HG03439 (cell line): ENCODE results near the gene MLPH.

Experiments used
- ATAC-seq: cut with Tn5 transposase; IDR thresholded peaks from one replicate; pipeline ENCODE4 v1.9.1; 2021; ENCODE audit warnings: mild to moderate bottlenecking, moderate library complexity; ENCODE audit not compliant: unreplicated experiment

Gene MLPH, protein sequence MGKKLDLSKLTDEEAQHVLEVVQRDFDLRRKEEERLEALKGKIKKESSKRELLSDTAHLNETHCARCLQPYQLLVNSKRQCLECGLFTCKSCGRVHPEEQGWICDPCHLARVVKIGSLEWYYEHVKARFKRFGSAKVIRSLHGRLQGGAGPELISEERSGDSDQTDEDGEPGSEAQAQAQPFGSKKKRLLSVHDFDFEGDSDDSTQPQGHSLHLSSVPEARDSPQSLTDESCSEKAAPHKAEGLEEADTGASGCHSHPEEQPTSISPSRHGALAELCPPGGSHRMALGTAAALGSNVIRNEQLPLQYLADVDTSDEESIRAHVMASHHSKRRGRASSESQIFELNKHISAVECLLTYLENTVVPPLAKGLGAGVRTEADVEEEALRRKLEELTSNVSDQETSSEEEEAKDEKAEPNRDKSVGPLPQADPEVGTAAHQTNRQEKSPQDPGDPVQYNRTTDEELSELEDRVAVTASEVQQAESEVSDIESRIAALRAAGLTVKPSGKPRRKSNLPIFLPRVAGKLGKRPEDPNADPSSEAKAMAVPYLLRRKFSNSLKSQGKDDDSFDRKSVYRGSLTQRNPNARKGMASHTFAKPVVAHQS

DNA sequence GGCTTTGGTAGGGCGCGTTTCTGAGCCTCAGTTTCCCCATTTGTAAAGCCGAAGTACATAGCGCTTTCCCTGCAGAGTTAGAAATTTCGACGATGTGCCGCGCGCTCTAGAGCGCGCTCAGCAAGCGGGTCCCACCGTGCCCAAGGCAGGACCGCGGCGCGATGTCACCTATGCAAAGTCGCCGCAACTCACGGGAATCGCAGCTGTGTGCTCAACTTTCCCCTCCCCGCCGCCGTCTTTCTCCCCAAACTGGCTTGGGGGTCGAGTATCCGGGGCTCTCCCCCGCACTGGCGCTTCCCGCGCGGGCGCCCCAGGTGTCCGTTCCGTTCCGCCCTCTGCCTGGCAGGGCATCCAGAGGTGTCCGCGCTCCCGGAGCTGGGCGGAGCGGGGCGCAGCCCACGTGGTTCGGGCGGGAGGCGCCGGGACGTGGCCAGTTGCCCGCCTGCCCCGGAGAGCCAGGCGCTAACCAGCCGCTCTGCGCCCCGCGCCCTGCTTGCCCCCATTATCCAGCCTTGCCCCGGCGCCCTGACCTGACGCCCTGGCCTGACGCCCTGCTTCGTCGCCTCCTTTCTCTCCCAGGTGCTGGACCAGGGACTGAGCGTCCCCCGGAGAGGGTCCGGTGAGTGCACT is at the start of gene MLPH:
Gene MLPH (plus strand): TSS at position 433 of the 630 bp plus-strand sequence. CDS start 6,176 bp downstream, outside the sequence.
- no peak for ATAC-seq

DNA sequence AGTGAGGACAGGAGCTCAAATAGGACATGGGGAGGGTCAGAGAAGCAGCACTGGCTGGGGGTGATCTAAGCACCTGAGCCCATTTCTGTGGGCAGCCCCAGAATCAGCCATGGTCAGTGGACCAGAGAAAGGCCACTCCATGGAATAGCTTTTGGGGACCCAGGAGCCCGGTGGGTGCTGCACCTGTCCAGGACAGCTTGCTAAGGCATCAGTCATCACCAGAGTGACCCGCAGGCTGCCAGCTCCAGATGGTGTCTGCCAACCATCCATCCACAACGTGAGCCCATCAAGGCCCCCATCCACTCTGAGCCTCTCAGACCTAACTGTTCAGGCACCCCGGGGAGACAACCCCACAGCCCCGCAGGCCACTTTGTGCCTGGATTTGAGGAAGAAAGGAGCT is 49.5 kb upstream of the MLPH start:
- ATAC-seq, result no peak

DNA sequence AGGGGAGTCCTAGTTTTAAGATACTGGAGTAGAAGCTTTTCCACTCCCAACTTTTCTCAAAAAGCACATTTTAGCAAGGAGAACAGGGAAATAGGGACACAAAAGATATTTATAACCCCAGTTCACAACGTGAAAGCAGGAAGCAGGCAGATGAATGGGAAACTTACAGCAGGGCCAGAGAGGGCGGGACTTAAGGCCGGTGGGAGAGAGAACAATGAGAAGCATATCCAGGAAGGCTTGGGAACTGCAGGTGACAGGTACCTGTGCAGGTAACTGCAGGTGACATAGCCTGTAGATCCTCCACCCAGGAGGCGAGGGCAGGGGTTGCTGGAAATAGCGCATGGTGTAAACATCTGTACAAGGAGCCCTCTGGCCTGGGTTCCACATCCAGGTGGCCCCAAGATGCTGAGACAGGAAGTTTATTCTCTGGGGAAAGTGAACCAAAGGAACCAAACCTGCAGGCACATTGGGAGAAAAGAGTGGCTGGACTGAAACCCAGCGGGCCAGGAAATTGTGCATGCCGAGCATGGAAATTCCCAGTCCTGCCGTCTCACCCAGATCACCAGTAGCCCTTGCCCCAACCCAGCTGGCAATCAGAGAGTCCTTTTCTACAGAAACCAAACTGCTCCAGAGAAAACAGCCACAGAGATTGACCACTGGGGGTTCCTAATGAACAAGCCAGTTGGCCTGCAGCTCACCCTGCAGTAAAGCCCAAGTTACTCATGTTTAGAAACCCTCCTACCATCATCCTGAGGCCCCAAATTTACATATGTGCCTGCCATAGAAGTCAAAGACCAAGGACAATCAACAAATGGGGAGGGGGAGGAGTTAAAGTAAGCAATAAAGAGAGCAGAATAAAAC is 48.7 kb upstream of the MLPH start:
- no peak for ATAC-seq

DNA sequence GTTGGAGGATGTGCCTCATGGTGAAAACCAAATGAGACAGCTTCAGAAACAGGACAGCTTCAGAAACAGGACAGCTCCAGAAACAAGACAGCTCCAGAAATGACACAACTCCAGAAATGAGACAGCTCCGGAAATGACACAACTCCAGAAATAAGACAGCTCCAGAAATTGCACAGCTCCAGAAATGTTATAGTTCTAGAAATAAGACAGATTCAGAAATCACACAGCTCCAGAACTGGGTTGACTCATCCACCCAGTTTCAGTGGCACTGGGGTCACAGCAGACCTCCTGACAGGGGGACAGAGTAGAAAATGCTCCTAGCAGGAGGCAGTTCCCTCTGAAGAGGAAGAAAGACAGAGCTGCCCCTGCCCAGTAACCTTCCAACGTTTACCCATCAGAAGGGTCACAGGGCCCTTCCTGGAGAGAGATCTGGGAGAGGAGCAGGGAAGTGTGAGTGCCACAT is 46.2 kb upstream of the MLPH start:
- ATAC-seq, result no peak

DNA sequence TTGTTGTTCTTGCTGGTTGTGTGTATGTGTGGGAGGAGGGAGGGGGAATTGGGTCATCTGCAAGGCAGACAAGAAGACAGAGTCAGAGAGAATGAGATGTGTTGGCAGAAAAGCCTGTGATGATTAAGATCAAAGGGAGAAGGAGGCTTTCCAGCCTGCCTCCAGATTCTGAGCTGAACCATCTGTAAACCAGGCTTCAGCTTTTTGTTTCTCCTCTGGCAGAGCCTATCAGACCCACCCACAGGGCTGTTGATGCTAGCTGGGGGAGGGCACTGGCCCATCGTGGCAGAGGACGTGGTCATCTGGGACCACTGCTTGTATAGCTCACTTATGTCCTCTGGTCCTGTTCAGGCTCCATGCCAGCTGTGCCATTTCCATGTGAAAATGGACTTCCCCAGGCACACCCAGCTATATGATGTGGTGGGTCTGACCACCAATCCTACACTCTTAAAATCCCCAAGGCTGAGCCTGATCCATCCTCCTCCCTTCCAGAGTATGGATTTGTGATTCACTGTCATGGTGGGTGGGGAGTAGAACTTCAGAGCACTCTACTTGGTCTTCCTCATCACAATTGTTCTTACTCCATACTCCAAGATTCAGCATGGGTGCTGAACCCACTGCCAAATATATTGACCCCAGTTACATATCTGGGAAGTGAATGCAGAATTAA is 45.3 kb upstream of the MLPH start:
- ATAC-seq, result no peak

DNA sequence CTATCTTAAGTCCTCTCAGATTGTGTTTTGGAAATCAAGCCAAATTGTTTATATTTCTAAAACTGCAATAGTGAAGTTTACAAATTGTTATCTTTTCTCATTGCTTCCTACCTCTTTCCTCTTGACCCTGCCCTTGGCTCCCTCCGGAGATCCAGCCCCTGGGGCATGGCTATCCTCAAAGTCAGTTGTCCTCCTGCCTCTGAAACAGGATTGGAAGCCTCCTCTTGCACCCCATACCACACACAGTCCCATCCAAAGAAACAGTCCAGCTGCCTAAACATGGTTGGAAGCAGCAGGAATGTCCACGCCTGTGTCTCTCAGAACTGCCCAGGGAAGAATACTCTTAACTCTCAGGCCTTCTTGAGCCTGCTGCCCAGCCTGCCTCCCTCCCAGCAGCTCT is 43.0 kb upstream of the MLPH start:
- ATAC-seq, result no peak

DNA sequence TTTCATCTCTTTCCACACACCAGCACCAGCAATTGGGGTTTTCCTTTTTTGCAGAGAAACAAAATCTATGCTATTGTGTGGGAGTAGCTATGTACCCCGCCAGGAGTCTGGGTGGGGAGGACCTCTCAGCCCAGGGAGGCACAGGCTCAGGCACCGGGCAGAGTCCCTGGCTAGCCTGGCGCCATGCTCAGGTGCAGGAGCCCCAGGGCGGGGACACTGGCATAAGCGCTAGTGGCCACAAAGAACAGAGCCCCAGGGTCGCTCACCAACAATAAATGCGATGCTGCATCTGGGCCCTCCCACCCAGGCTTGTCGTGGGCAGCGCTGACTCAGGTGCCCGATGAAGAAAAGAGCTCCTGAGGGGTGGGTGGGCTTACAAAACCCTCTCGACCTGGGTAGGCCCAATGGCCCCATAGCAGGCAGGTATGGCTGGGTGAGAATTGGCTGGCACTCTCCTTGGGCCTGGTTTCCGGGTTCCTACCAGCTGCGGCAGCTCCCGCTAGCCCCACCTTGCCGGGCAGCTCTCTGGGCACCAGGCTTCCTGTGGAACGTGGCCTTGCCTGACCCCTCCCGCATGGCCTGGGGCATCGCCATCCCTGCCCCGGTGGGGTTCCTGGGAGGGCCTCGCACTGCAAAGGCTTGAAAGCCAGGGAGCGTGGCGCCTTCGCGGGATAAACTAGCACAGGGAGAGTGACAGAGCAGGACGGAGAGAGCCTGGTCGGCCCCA is 41.3 kb upstream of the MLPH start:
- no peak for ATAC-seq

DNA sequence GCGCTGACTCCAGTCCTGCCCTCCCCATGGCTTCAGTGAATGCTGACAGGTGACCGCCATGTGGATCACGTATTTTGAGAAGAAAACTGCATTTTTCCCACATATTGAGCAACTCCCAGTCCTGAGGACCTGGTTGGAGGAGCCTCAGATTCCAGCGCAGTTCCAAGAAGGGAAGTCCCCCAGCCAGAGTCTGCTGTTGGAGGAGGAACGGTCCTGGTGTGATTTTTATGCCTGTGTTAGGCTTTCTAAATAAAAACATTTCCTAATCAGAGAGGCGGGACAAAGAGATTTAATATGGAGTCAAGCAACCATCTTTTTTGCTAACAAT is 40.7 kb upstream of the MLPH start:
- no peak for ATAC-seq

DNA sequence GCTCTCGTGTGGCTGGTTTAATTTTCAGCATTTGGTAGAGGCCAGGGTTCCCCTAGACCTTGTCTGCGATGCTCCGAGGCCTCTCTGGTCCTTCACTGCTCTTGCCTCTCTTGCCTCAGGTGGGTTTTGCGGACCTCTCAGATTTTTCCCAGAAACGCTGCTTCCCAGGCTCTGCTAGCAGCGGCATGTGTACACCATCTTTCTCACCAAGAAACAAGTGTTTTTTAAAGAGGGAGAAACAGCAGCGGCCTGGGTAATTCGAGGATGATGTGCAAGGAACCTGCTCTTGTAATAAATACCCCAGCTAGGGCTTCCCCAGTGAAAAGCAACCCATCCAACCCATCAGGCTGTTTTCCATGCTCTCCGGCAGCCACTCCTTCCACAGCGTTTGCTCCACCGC is 39.6 kb upstream of the MLPH start:
- no peak for ATAC-seq

DNA sequence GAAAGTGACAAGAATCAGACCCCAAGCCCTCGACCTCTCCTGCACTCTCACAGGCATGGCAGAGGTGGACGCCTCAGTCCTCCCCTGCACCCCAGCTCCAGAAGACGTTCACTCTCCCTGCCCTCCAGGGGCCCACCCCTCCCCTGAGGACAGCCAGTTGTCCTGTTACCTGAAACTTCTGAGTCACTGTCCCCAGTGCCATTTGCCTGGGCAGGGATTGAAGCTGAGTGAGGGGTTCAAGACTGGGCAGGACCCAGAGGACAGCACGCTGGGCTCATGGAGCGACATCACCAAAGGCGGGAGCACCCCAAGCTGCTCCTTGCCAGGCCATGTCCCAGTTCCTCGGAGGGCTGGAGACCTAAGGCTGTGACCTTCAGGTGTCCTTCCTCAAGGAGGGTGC is 38.9 kb upstream of the MLPH start:
- ATAC-seq, result no peak

DNA sequence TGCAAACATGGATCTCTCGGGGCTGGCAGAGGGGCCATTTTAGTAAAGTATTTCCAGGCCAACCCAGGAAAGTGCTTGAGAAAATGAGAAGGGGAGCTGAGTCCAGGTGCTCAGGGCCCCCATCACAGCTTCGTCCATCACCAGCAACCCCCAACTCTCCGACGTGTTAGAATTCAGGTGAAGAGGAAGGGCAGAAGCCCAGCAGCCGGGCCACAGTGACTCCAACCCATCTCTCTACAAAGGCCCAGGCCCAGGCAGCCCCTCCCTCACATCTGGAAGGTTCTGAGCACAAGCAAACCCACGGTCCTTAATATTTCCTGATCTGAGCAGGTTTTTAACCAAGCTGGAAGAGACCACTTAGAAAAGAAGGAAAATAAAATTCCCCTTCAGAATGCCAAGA is 38.4 kb upstream of the MLPH start:
- ATAC-seq, result no peak

DNA sequence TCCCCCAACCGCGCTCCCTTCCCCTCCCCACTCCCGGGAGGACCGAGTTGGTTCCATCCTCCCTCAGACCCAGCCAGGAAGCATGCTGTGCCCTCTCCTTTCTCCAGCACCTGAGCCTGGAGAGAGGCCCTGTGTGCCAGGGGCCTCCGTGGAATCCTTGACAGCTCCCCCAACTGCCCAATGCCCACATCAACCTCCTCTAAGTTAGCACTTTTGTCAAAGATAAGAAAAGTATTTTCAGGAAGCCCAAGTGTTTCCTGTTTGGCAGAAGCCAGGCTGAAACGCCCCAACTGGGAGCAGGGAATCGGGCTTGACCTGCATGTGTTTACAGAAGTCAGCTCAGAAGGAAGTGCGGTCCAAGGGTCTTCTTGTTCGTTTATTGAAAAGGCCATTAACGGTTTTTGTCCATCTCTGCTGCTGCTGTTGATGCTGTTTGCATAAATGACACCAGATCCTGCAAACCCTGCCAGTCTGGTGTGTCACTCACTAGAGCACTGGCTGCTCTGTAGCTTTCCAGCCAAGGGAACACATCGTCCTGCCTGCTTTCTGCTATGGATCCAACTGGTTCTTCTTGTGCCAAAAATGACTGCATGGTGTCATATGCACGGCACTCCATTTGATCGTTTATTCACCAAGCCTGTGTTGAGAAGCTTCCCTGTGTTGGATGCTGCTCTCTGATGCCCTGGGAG is 37.7 kb upstream of the MLPH start:
- no peak for ATAC-seq

DNA sequence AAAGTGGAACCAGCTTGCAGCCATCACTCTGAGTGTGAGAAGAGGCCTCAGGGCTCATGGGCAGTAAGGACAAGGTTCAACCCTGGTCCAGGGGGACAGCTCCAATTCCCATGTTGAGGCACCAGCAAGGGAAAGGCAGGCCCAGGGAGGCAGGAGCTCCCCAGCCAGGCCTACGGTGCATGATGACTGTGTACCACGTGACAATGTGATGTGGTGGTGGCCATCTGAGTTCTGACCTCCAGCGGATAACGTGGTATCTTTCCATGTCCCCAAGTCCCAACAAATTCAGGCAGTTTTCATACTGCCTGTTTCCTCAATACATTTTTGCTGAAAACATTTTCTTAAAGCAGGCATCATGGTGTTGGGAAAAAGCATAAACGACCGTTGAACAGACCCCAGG is 36.9 kb upstream of the MLPH start:
- ATAC-seq, result no peak

DNA sequence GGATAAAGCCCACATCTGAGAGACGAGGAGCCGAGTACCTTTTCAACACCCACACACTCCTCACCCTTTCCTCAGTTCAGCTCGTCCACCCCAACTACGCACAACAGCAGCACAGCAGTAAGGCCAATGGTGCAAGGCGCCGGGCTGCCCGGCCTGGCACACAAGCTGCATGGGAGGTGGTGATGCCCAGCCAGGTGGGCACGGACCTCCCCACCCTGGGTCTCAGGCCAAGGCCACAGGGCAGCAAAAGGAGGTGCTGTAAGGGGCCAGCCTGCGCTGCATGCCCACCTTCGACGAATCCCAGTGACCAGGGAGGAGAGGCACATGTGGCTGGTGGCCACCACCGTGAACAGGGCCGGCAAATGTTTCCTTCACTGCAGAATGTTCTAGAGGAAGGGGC is 36.5 kb upstream of the MLPH start:
- ATAC-seq, result no peak

DNA sequence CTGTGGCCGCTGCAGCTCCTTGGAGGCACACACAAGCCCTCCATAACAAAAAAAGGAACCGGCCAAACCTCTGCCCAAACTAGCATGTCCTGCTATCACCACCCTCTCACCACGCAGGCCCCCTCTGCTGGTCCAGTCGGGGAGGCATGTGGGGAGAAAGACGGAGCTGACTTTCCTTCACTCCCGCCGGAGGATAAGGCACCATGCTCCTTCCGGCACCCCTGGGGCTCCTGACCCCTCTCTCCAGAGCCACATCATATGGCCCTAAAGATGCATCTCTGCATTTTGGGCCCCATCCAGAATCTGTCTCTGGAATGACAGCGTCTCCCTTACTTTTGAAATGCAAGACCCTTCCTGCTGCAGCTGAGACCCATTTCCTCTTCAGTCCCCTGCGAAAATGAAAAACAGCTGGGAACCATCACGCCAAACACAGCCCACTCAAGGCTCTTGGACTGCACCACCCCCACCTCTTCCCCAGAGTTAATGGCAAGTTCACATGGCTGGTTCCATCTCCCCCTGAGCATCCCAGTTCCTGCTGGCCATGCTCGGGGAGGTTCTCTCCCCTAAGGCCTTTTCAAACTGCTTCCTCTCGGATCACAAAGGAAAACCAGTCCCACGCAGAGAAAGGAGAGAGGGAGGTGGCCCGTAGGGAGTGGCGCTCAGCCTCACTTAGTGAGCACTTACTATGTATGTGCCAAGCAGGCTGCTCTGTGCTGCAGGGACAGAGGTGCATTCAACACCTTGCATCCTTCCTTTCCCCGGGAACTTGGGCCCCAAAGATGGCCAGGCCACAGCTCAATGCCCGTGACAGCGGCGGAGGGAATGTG is 35.2 kb upstream of the MLPH start:
- ATAC-seq, result no peak

DNA sequence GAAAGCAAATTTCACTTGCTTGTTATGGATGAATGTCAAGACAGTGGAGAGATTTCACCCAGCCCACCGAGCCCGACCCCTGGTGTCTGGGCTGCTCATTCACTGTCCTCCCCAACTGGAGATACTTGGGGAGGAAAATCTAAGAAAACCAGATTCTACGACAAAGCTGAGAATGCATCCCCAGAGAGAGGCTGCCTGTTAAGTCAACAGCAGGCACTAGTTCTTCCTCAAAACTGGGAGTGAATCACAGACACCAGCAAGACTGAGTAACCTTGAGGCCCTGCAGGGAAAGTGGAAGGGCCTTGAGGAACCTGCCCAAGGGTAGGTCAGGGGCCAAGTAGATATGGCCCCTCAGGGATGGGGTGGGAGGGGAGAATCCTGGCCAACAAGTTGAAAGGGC is 34.2 kb upstream of the MLPH start:
- no peak for ATAC-seq

DNA sequence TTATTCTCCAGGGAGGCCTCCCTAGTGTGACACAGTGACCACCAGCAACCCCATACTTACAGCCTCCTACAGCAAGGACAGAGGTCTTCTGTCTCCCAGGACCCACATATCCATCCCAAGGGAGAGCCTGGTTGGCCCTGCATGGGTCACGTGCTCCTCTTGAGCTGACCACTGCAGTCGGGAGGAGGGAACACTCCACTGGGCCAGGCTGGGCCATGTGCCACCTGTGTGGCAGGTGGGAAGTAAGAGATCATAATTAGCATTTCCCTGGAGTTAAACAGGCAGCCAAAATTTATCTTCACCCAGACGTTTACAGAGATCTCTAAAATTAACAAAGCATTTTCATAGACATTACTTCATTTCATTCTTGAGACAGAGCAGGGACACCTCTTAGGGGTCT is 33.4 kb upstream of the MLPH start:
- no peak for ATAC-seq

DNA sequence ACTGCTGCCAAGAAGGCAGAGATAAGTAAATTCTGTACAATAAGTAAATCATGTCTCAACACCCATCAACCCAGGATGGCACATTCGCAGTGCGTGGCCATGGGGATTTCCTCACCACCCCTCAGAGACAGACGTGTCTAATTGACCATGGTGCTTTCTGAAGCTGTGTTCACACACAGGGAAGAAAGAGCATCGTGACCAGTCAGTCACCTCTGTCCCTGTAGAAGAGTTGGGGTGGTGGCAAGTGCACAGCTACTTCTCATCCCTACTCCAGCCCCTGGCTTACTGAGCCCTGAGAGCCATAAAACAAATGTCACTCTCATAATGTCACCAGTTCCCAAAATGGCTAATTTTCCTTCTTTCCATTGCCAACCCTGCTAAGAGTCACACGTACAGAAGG is 31.3 kb upstream of the MLPH start:
- ATAC-seq, result no peak
